Measurements from ENCODE around the gene FLII.

The FLII gene

DNA sequence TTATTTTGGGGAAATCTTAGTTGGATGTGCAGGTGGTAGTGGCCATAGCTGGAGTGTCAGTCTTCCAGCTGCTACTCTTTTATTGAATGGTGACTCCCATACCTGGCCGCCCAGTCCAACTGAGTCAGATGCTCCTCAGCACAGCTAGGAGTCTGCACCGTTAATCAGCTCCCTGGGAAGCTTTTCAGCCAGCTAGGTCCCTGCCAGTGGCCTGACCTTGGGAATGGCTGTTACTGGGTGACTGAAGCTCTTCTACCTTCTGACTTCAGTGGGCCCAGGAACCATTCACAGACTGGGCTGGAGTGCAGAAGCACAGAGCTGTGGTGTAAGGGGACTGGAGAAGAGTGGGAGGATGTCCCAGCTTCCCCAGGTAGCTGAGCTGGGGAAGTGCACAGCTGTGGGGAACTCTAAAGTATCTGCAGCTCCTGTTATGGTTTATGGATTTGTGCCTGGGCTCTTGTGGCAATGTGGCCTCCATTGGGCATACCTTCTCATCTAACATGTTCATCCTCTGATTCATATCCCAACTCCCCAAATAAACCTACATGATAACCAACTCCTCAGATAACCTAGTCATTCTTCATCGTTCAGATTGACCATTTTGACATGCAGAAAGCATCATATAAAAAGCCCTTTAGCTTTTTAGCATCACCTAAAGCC, 60.9 kb downstream of the FLII start:
- H3K27me3 ChIP-seq (ENCODE audit: control insufficient read depth in 1 of 2, insufficient read depth in 1 of 2, low read length in 2 of 2), result no peaks in the 10 kb centered on the region
- no peak overlapping the region for H2BK15ac ChIP-seq (ENCODE audit: low read depth, poor library complexity, severe bottlenecking)
- no peak overlapping the region for H4K91ac ChIP-seq (ENCODE audit: low read length)
- no peak overlapping the region for H2BK120ac ChIP-seq (ENCODE audit: low read depth, low read length)
- H3K4me2 ChIP-seq (ENCODE audit: low read length, poor library complexity, severe bottlenecking), result no peak overlapping the region
- H4K8ac ChIP-seq (ENCODE audit: low read length), result no peak overlapping the region
- no peak overlapping the region for H2BK12ac ChIP-seq (ENCODE audit: low read length in 2 of 2)
- H3K9me3 ChIP-seq (ENCODE audit: control insufficient read depth, low read length), result no peaks in the 10 kb centered on the region
- H3K36me3 ChIP-seq (ENCODE audit: control insufficient read depth in 1 of 2, insufficient read depth in 2 of 2, low read depth in 1 of 2, low read length in 2 of 2), result peaks cover 54 to 75% of the 10 kb centered on the region in 2 experiments
- H3K4ac ChIP-seq (ENCODE audit: low read depth in 1 of 2, low read length in 2 of 2), result no peak overlapping the region
- 96% methylated on average over 3 of the region's 3 CpGs for WGBS
- H2BK5ac ChIP-seq (ENCODE audit: low read depth, low read length, poor library complexity, severe bottlenecking), result no peak overlapping the region
- no peak for DNase-seq
- no peaks in the 10 kb centered on the region for H3K4me1 ChIP-seq (ENCODE audit: control insufficient read depth, insufficient read depth, low read depth, low read length)
- no peak overlapping the region for H3K23ac ChIP-seq (ENCODE audit: low read length in 2 of 2)
- H2AFZ ChIP-seq (ENCODE audit: low read depth, low read length), result no peak overlapping the region
- no peak overlapping the region for H3K14ac ChIP-seq (ENCODE audit: low read length in 2 of 2)
- no peak overlapping the region for H3K18ac ChIP-seq (ENCODE audit: low read depth in 1 of 2, low read length in 2 of 2)
- H2AK5ac ChIP-seq (ENCODE audit: low read length, severe bottlenecking), result no peak overlapping the region
- no peak overlapping the region for H3K9ac ChIP-seq (ENCODE audit: low read length)
- H3K27ac ChIP-seq (ENCODE audit: low read length, poor library complexity, severe bottlenecking), result no peak overlapping the region
- H3K79me1 ChIP-seq (replicated peaks; ENCODE audit: low read length, poor library complexity, severe bottlenecking), result peaks cover 26% of the 10 kb centered on the region
- no peak overlapping the region for H3K4me3 ChIP-seq (ENCODE audit: insufficient read depth in 1 of 2, low read depth in 1 of 2, low read length in 2 of 2)

GRCh38 chr17:18195246-18195645, 63.3 kb downstream of the FLII start:
- no peak overlapping the region for H3K9ac ChIP-seq (ENCODE audit: low read length)
- no peak overlapping the region for H3K4me3 ChIP-seq (ENCODE audit: insufficient read depth in 1 of 2, low read depth in 1 of 2, low read length in 2 of 2)
- no peak overlapping the region for H2AK5ac ChIP-seq (ENCODE audit: low read length, severe bottlenecking)
- no peak overlapping the region for H4K91ac ChIP-seq (ENCODE audit: low read length)
- H3K4ac ChIP-seq (ENCODE audit: low read depth in 1 of 2, low read length in 2 of 2), result no peak overlapping the region
- H3K27ac ChIP-seq (ENCODE audit: low read length, poor library complexity, severe bottlenecking), result no peak overlapping the region
- H3K36me3 ChIP-seq (ENCODE audit: control insufficient read depth in 1 of 2, insufficient read depth in 2 of 2, low read depth in 1 of 2, low read length in 2 of 2), result peaks cover 37 to 67% of the 10 kb centered on the region in 2 experiments
- peaks cover 26% of the 10 kb centered on the region for H3K79me1 ChIP-seq (replicated peaks; ENCODE audit: low read length, poor library complexity, severe bottlenecking)
- DNase-seq, result no peak
- H4K8ac ChIP-seq (ENCODE audit: low read length), result no peak overlapping the region
- H3K4me2 ChIP-seq (ENCODE audit: low read length, poor library complexity, severe bottlenecking), result no peak overlapping the region
- H3K14ac ChIP-seq (ENCODE audit: low read length in 2 of 2), result no peak overlapping the region
- H3K27me3 ChIP-seq (ENCODE audit: control insufficient read depth in 1 of 2, insufficient read depth in 1 of 2, low read length in 2 of 2), result no peaks in the 10 kb centered on the region
- H2BK120ac ChIP-seq (ENCODE audit: low read depth, low read length), result no peak overlapping the region
- no peak overlapping the region for H2BK15ac ChIP-seq (ENCODE audit: low read depth, poor library complexity, severe bottlenecking)
- over 99% methylated on average over 4 of the region's 5 CpGs for WGBS
- H2BK12ac ChIP-seq (ENCODE audit: low read length in 2 of 2), result no peak overlapping the region
- peaks cover 5% of the 10 kb centered on the region for H3K4me1 ChIP-seq (ENCODE audit: control insufficient read depth, insufficient read depth, low read depth, low read length)
- H3K18ac ChIP-seq (ENCODE audit: low read depth in 1 of 2, low read length in 2 of 2), result no peak overlapping the region
- no peak overlapping the region for H2BK5ac ChIP-seq (ENCODE audit: low read depth, low read length, poor library complexity, severe bottlenecking)
- no peak overlapping the region for H2AFZ ChIP-seq (ENCODE audit: low read depth, low read length)
- H3K23ac ChIP-seq (ENCODE audit: low read length in 2 of 2), result no peak overlapping the region
- H3K9me3 ChIP-seq (ENCODE audit: control insufficient read depth, low read length), result no peaks in the 10 kb centered on the region

All from mesenchymal stem cell (in vitro differentiated cells and primary cell).